Lower leg skin (tissue), 4 donors: ENCODE measurements around the gene GPR78. TPM values are rescaled to one million over a fixed set of nuclear protein-coding genes. Genes with fewer than 3 reads are reported as not detected.

Source experiments
- DNase-seq, 2 donors: peaks; one replicate each; pipeline ENCODE4 v3.0.0-alpha.2; 2019; ENCODE audit warnings: low spot score in 2 of 2
- H3K4me3 ChIP-seq: fragments of 200-600 bp; sonication (generic); 2 replicates; pipeline ENCODE4 v1.5.1; 2017; ENCODE audit warnings: mild to moderate bottlenecking, low read depth; ENCODE audit not compliant: poor library complexity, severe bottlenecking
- POLR2A ChIP-seq, 2 donors: fragments of 450-650 bp; IDR thresholded peaks; one replicate each; pipeline ENCODE4 v1.6.1; 2016 to 2017; ENCODE audit warnings: antibody characterized with exemption in 2 of 2, mild to moderate bottlenecking in 1 of 2, moderate library complexity in 1 of 2
- WGBS, 2 donors: methylation state at CpG; one replicate each; pipeline ENCODE4 v1.1.5; 2018; 5-methylcytosine and 5-hydroxymethylcytosine counted together
- intact Hi-C: fragments of 100-400 bp; cut with DNase I; formaldehyde crosslinking; loops from one replicate; pipeline ENCODE4 v1.15.0; 2023; ENCODE audit warnings: low total_unique reads
- total RNA-seq, 4 donors: library from RNA; depleted of rRNA; stranded (reverse); fragments of >200 nt; gene quantifications; one replicate each; pipeline ENCODE4 v1.1.0, GENCODE V29; 2016
- TF ChIP-seq, protein P1 (sequence below), 3 donors: fragments of 450-650 bp; IDR thresholded peaks; one replicate each; pipeline ENCODE4 v1.5.1; 2016; ENCODE audit warnings: antibody characterized with exemption in 3 of 3, mild to moderate bottlenecking in 3 of 3, moderate library complexity in 2 of 3

Gene GPR78
- total RNA-seq, 4 donors from 2014 or later, result not detected

DNA sequence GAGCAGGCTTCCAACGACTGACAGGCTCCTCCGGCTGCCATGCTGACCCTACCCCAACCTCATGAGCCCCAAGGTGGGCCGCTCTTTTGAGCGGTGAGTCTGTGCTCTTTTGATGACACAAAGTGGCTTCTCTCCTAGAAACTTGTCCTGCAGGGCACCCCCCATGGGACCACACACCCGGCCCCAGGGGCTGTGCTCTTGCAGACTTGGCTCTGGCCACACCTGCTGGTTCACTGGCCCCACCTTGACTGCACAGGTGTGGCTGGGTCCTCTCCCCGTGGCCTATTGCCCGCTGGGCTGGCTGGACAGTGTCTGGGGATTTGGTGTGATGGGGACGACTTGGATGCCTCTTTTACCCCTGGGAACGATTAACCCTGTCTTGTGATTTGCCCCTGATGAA, 10.9 kb downstream of the GPR78 start:
- DNase-seq, result no peak
- no peak for TF ChIP-seq POLR2A (IDR thresholded peaks at IDR 0.05)
- TF ChIP-seq, protein P1, sequence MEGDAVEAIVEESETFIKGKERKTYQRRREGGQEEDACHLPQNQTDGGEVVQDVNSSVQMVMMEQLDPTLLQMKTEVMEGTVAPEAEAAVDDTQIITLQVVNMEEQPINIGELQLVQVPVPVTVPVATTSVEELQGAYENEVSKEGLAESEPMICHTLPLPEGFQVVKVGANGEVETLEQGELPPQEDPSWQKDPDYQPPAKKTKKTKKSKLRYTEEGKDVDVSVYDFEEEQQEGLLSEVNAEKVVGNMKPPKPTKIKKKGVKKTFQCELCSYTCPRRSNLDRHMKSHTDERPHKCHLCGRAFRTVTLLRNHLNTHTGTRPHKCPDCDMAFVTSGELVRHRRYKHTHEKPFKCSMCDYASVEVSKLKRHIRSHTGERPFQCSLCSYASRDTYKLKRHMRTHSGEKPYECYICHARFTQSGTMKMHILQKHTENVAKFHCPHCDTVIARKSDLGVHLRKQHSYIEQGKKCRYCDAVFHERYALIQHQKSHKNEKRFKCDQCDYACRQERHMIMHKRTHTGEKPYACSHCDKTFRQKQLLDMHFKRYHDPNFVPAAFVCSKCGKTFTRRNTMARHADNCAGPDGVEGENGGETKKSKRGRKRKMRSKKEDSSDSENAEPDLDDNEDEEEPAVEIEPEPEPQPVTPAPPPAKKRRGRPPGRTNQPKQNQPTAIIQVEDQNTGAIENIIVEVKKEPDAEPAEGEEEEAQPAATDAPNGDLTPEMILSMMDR (IDR thresholded peaks at IDR 0.05), result no peak
- 66 to 90% methylated on average over 8 of the region's 9 CpGs for WGBS, 2 donors
- H3K4me3 ChIP-seq, result no peak overlapping the region
- intact Hi-C loops, result no loop called here

DNA sequence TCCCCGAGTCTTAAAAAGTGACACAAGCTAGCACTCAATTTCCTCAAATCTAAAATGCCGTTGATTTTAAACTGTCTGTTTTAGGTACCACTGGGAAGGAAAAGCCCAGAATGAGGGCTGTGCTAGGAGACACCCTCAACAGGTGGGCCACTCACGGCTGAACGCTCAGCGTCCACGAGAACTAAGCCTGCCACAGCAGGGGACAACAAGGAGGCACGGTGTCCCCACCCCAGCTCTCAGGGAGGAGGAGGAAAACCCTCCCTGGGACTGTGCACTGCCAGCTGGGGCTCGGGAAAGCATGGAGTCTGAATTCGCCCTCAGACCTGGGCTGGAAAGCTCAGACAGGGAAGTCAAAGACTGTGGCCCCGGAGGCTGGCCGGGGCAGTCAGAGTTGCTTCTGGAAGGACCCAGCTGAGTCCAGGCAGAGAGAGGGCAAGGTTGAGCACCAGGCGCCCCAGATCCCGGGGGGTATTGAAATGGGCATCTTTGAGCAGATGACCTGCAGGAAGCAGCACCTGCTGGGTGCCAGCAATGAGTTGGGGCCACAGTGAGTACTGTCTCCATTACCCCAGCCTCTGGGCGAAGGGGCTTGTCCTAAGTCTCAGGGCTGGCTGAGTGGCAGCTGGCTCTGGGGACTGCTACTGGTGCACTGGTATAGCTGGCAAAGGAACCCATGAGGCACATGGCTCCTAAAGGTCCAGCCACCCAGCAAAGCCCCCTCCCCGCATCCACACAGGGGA, 11.6 kb downstream of the GPR78 start:
- intact Hi-C loops, result no loop called here
- no peak for DNase-seq
- H3K4me3 ChIP-seq, result no peak overlapping the region
- WGBS, 2 donors, result 73 to 82% methylated on average over 15 of the region's 15 CpGs
- TF ChIP-seq POLR2A (IDR thresholded peaks at IDR 0.05), result no peak
- TF ChIP-seq, protein P1 (IDR thresholded peaks at IDR 0.05), result no peak

DNA sequence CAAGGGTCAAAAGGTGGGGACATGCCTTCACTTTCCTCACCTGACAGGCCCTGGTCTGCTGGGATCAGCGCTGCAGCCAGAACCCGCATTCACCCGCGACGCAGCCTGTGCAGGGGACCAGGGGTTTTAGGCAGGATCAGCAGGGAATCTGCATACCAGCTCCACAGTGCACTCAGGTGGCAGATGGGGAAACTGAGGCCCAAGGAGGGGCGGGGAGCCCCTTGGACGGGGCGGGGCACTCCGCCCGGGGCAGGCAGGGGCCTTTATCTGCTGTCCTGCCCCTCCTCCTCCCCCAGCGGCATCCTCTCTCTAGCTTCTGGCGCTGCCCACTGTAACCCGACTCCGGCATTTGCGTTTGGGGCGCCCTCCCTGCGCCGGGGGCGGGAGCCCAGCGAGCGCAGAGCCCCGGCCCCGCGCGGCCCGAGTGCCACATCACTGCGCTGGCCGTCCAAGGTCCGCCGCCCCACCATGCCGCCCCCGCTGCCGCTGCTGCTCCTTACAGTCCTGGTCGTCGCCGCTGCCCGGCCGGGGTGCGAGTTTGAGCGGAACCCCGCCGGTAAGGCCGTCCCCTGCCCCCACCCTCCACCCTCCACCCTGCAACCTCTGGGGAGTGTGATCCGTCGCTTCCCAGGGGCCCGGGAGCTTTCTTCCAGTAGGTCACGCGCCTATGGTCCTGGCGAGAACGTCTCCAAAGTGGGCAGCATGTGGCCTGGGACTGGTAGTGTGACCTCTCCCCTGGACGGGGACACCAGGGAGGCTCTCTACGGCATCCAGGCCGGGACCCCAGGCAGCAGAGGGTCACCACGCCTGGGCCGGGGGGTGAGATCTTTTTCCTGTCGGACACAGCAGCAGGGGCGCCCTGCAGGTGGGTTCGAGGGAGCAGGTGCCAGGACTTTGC, 12.4 kb downstream of the GPR78 start, which contains the start of gene CPZ:
TSS of gene CPZ (plus strand) at position 400 of the 898 bp plus-strand sequence. CDS start at position 469, 69 bp downstream.
- no peak for DNase-seq
- 6 to 7% methylated on average over 32 to 57 of the region's 58 CpGs for WGBS, 2 donors
- TF ChIP-seq POLR2A (IDR thresholded peaks at IDR 0.05), result no peak
- TF ChIP-seq, protein P1 (IDR thresholded peaks at IDR 0.05), result no peak
- intact Hi-C loops, result no loop called here
- no peak within 1 kb of the TSS for H3K4me3 ChIP-seq

DNA sequence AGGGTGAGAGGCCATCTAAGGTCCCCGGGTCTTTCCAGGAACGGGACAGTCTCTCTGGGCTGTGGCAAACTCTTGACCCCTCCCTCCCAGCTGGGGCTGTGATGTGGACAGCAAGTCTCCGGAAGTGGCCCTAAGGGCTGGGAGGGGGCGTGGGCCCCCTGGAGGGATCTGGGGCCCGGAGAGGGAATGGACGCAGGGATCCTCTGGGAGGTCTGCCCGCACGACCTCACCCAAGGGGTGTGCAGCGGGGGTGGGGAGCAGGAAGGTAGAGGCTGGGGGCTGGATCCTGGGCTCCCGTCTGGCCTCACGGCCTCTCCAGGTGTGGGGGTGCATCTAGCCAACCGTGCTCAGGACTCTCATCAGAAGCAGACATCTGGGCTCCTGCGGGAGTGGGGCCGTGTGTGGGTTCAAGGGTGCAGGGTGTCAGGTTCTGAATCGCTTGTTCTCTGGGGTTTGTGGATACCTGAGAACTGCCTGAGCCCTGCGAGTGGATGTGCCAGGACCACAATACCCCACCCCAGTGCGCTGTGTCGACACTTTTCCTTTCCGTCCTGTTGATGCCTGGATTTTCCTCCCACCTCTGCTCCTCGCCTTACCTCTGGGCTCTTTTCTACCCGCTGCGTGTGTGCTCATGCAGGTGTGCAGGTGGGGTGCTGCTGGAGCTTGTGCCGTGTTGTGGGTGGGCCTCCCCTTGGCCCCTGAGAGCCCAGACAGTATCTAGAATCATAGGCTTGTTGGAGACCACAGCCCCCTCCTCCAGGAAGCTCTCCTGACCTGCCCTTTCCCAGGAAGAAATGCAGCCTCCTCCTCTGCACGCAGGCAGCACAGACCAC, 13.3 kb downstream of the GPR78 start:
- intact Hi-C loops, result no loop called here
- no peak overlapping the region for H3K4me3 ChIP-seq
- 15 to 20% methylated on average over 17 to 22 of the region's 24 CpGs for WGBS, 2 donors
- no peak for DNase-seq
- TF ChIP-seq POLR2A (IDR thresholded peaks at IDR 0.05), result no peak
- TF ChIP-seq, protein P1 (IDR thresholded peaks at IDR 0.05), result no peak
